ENCODE measurements around the gene EGLN2. TPM values are rescaled to one million over a fixed set of nuclear protein-coding genes. Genes with fewer than 3 reads are reported as not detected.

Gene EGLN2
- total RNA-seq, 1 experiment from 2014 or later = 58.6 TPM

GRCh38 chr19:40813182-40813581 lies 14.2 kb downstream of the EGLN2 start:
- Histone ChIP-seq H3K27ac (ENCODE audit: low read depth, low read length) (no peak overlapping the region), H3K9ac (ENCODE audit: low read length) (no peak overlapping the region), H3K4me1 (ENCODE audit: control insufficient read depth in 1 of 2, insufficient read depth in 2 of 2, low read length in 2 of 2) (peaks cover 17 to 34% of the 10 kb centered on the region in 2 experiments), H3K9me2 (ENCODE audit: insufficient read depth) (no peaks in the 10 kb centered on the region), H2AFZ (ENCODE audit: low read depth, low read length, poor library complexity, severe bottlenecking) (no peak overlapping the region), H3K79me2 (ENCODE audit: insufficient read depth, low read length) (no peaks in the 10 kb centered on the region), H3K4me2 (ENCODE audit: low read length) (no peak overlapping the region), H4K20me1 (ENCODE audit: insufficient read depth) (no peaks in the 10 kb centered on the region), H3K36me3 (ENCODE audit: control insufficient read depth in 1 of 2, insufficient read depth in 2 of 2, low read length in 2 of 2) (peaks cover 4 to 6% of the 10 kb centered on the region in 2 experiments; a peak in 2 of 4 replicates), H3K9me3 (ENCODE audit: control insufficient read depth in 1 of 2, insufficient read depth in 1 of 2, low read depth in 1 of 2, low read length in 2 of 2) (no peaks in the 10 kb centered on the region), H3K27me3 (ENCODE audit: insufficient read depth, low read length) (no peaks in the 10 kb centered on the region), H3K4me3 (replicated peaks in 1 of 2; ENCODE audit: low read depth in 1 of 2, low read length in 2 of 2) (no peak overlapping the region)
- ChIA-PET RAD21 (ENCODE audit: low non-redundant PET in 1 of 2, low total read pairs in 2 of 2, uncharacterized antibody in 2 of 2, unreplicated experiment in 2 of 2) (no interaction called here), CTCF (no interaction called here), POLR2A (no interaction called here)
- DNase-seq (ENCODE audit: low read depth, low spot score) (no peak), ATAC-seq (no peak)
- TF ChIP-seq CBX3 (IDR thresholded peaks at IDR 0.05; ENCODE audit: low read depth) (no peak), EZH2phosphoT487 (IDR thresholded peaks at IDR 0.05; ENCODE audit: borderline replicate concordance) (no peak), EGR1 (IDR thresholded peaks at IDR 0.05; ENCODE audit: low read depth) (no peak), YY1 (IDR thresholded peaks at IDR 0.05; ENCODE audit: extremely low read depth, insufficient replicate concordance, low read depth, low read length) (no peak), REST (IDR thresholded peaks at IDR 0.05; ENCODE audit: low read depth) (no peak), ZBTB33 (IDR thresholded peaks at IDR 0.05; ENCODE audit: extremely low read depth, insufficient replicate concordance, low read length) (no peak), ZFX (IDR thresholded peaks at IDR 0.05) (no peak), RAD21 (IDR thresholded peaks at IDR 0.05; ENCODE audit: low read depth) (no peak), POLR2AphosphoS5 (IDR thresholded peaks at IDR 0.05; ENCODE audit: low read depth, low read length) (no peak), POLR2A (IDR thresholded peaks at IDR 0.05; ENCODE audit: borderline replicate concordance, extremely low read depth, insufficient read depth, insufficient read length) (no peak), EZH2 (IDR thresholded peaks at IDR 0.05) (no peak)
- intact Hi-C loops (cut with micrococcal nuclease) = loop anchor here (10.0 kb wide), 1 partner anchor 332 kb away; no protein-coding TSS in a partner anchor
- no TSS peak for BruUV-seq (replicated peaks)

All from HCT116 (cell line).